Cardiac muscle cell (in vitro differentiated cells and primary cell): Measurements from ENCODE around the gene SULF2. TPM values are rescaled to one million over a fixed set of nuclear protein-coding genes. Genes with fewer than 3 reads are reported as not detected.

Experiments used
- DNase-seq, 2 donors: peaks; one replicate each; pipeline versions ENCODE4 v3.0.0 to v3.0.0-alpha.2; 2010 to 2017; ENCODE audit warnings: low read depth in 1 of 2, low spot score in 1 of 2
- H3K27ac ChIP-seq: fragments of 200-600 bp; sonication (generic); 2 replicates; pipeline ENCODE4 v1.5.1; 2016
- H3K27me3 ChIP-seq: fragments of 200-600 bp; sonication (generic); 2 replicates; pipeline ENCODE4 v1.6.0; 2016; ENCODE audit warnings: control low read depth
- H3K36me3 ChIP-seq: fragments of 200-600 bp; sonication (generic); 2 replicates; pipeline ENCODE4 v1.5.1; 2016; ENCODE audit warnings: control low read depth
- H3K4me1 ChIP-seq: fragments of 200-600 bp; sonication (generic); 2 replicates; pipeline ENCODE4 v1.8.1; 2017; ENCODE audit warnings: low read depth, mild to moderate bottlenecking, mixed run types
- H3K4me3 ChIP-seq: fragments of 200-600 bp; sonication (generic); 2 replicates; pipeline ENCODE4 v1.5.1; 2016; ENCODE audit warnings: mild to moderate bottlenecking
- H3K9me3 ChIP-seq: fragments of 200-600 bp; sonication (generic); 2 replicates; pipeline ENCODE4 v1.5.1; 2017; ENCODE audit warnings: low read depth, mild to moderate bottlenecking, control low read depth
- CTCF ChIP-seq: IDR thresholded peaks from 2 replicates; pipeline ENCODE4 v1.5.1; 2012; ENCODE audit warnings: low read depth, mild to moderate bottlenecking, low read length
- polyA plus RNA-seq: library from polyadenylated mRNA; unstranded; fragments of >200 nt; fragmentation: Nextera tagmentation; extraction: Ambion mirVana; gene quantifications from 2 replicates; pipeline ENCODE4 v1.2.1, GENCODE V29; 2016
- total RNA-seq: library from RNA; depleted of rRNA; stranded (reverse); fragments of >200 nt; gene quantifications from 2 replicates; pipeline ENCODE4 v1.2.3, GENCODE V29; 2016

Gene SULF2
- total and polyA plus RNA-seq, 2 experiments from 2014 or later: 4.2 to 9.6 TPM

- TF ChIP-seq CTCF: no peak
- H3K27me3 ChIP-seq: no peaks in the 10 kb centered on the region
- no peaks in the 10 kb centered on the region for H3K9me3 ChIP-seq
- no peak for DNase-seq
- no peaks in the 10 kb centered on the region for H3K4me1 ChIP-seq
- no peak overlapping the region for H3K27ac ChIP-seq
- H3K36me3 ChIP-seq: no peaks in the 10 kb centered on the region
- no peak overlapping the region for H3K4me3 ChIP-seq
These were observed 40.5 kb downstream of the SULF2 start for GRCh38 chr20:47744803-47745202.

GRCh38 chr20:47743671-47744070 is 41.6 kb downstream of the SULF2 start:
- H3K27me3 ChIP-seq: no peaks in the 10 kb centered on the region
- no peaks in the 10 kb centered on the region for H3K9me3 ChIP-seq
- TF ChIP-seq CTCF: no peak
- no peak for DNase-seq
- H3K36me3 ChIP-seq: no peaks in the 10 kb centered on the region
- H3K4me3 ChIP-seq: no peak overlapping the region
- no peaks in the 10 kb centered on the region for H3K4me1 ChIP-seq
- H3K27ac ChIP-seq: no peak overlapping the region

- no peaks in the 10 kb centered on the region for H3K27me3 ChIP-seq
- H3K9me3 ChIP-seq: no peaks in the 10 kb centered on the region
- H3K27ac ChIP-seq: no peak overlapping the region
- H3K4me3 ChIP-seq: no peak overlapping the region
- no peak for DNase-seq
- H3K4me1 ChIP-seq: no peaks in the 10 kb centered on the region
- TF ChIP-seq CTCF: no peak
- no peaks in the 10 kb centered on the region for H3K36me3 ChIP-seq
These were observed 43.3 kb downstream of the SULF2 start for GRCh38 chr20:47741669-47742608.

GRCh38 chr20:47740862-47741184 is 44.5 kb downstream of the SULF2 start:
- DNase-seq: peak in 1 of 2 donors; percentile 19
- Histone ChIP-seq H3K27me3 (no peaks in the 10 kb centered on the region), H3K4me3 (no peak overlapping the region), H3K36me3 (no peaks in the 10 kb centered on the region), H3K9me3 (no peaks in the 10 kb centered on the region), H3K27ac (no peak overlapping the region), H3K4me1 (no peaks in the 10 kb centered on the region)
- no peak for TF ChIP-seq CTCF

- no peak for DNase-seq
- H3K4me3 ChIP-seq: no peak overlapping the region
- H3K27ac ChIP-seq: no peak overlapping the region
- no peaks in the 10 kb centered on the region for H3K9me3 ChIP-seq
- no peaks in the 10 kb centered on the region for H3K36me3 ChIP-seq
- no peaks in the 10 kb centered on the region for H3K4me1 ChIP-seq
- TF ChIP-seq CTCF: no peak
- no peaks in the 10 kb centered on the region for H3K27me3 ChIP-seq
These were observed 45.0 kb downstream of the SULF2 start for GRCh38 chr20:47740121-47740861.
